ENCODE results near the gene MESP2. TPM values are rescaled to one million over a fixed set of nuclear protein-coding genes. Genes with fewer than 3 reads are reported as not detected.

MESP2 gene
- total and polyA plus RNA-seq, 2 of the 13 experiments (the other 11 are each of a cell fraction or from before 2014, with no cell fraction given): not detected

GRCh38 chr15:89808160-89808870 is 32.2 kb downstream of the MESP2 start (continued):
- TF ChIP-seq ZSCAN9 (CRISPR knock-in tag; IDR thresholded peaks at IDR 0.05; ENCODE audit: borderline replicate concordance): no peak
- no peak for TF ChIP-seq DZIP1 (CRISPR knock-in tag; IDR thresholded peaks at IDR 0.05)
- TF ChIP-seq MTERF4 (CRISPR knock-in tag; IDR thresholded peaks at IDR 0.05): no peak
- TF ChIP-seq ZFP36L1 (CRISPR knock-in tag; IDR thresholded peaks at IDR 0.05): no peak
- no peak for TF ChIP-seq ZFP90 (CRISPR knock-in tag; IDR thresholded peaks at IDR 0.05; ENCODE audit: borderline replicate concordance)
- TF ChIP-seq ARNT (IDR thresholded peaks at IDR 0.05): no peak
- TF ChIP-seq PAX8 (CRISPR knock-in tag; IDR thresholded peaks at IDR 0.05; ENCODE audit: borderline replicate concordance): 0 out of 2 replicates have a peak, but pooled peaks have one; percentile 2
- 0 out of 2 replicates have a peak, but pooled peaks have one; percentile 20 for TF ChIP-seq ZNF446 (CRISPR knock-in tag; IDR thresholded peaks at IDR 0.05)
- no peak for TF ChIP-seq ZKSCAN5 (CRISPR knock-in tag; IDR thresholded peaks at IDR 0.05)
- no peak for TF ChIP-seq MBD4 (IDR thresholded peaks at IDR 0.05; ENCODE audit: borderline replicate concordance, low read length)
- TF ChIP-seq ZNF749 (CRISPR knock-in tag; IDR thresholded peaks at IDR 0.05; ENCODE audit: borderline replicate concordance): no peak
- no peak for TF ChIP-seq KLF15 (CRISPR knock-in tag; IDR thresholded peaks at IDR 0.05; ENCODE audit: borderline replicate concordance)
- no peak for TF ChIP-seq SP140L (CRISPR knock-in tag; IDR thresholded peaks at IDR 0.05; ENCODE audit: borderline replicate concordance)
- no peak for TF ChIP-seq ZNF639 (CRISPR knock-in tag; conservative IDR thresholded peaks at IDR 0.05)
- TF ChIP-seq PAXIP1 (CRISPR knock-in tag; conservative IDR thresholded peaks at IDR 0.05): no peak
- TF ChIP-seq ESRRA (CRISPR knock-in tag; IDR thresholded peaks at IDR 0.05; ENCODE audit: low read depth): no peak
- TF ChIP-seq REXO4 (CRISPR knock-in tag; IDR thresholded peaks at IDR 0.05; ENCODE audit: borderline replicate concordance): no peak
